ENCODE data around the gene HOXD11. TPM values are rescaled to one million over a fixed set of nuclear protein-coding genes. Genes with fewer than 3 reads are reported as not detected.

The HOXD11 gene
- total RNA-seq, 2 experiments from 2014 or later: not detected

DNA sequence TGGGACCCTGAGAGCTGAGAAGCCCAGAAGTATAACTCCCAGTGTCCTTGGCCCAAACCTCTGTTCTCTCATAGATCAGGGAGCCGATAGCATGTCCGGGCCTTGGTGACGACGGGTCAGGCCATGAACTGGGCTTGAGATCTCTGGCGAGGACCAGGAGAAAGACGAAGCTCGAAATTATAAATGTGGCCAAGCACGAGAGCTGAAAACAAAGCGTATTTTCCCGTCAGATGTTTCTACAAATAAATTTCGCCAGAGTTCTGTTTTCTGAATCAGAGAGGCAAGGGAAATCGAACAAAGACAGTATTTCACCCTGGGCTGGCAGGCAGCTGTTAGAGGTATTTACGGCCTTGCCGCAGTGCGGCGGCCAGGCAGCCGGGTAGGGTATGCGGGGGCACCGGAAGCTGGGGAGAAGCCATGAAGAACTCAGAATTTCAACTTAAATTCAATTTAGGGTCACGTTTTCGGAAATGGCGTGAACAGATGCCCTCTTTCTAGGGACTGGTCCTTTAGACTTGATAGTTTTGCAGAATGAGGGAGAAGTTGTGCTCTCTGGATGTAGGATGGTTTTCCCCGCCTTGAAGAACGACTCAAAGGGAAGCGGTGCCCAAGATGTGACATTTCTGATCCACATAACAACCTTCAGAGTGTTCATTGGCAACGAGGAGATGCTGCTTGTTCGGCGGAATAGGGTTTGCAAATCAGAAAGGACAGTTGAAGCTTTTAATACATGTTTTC, 32.0 kb downstream of the HOXD11 start:
- DNase-seq (no peak), ATAC-seq (no peak)
- H3K9me3 Mint-ChIP-seq (ENCODE audit: low read depth): peaks cover 3% of the 10 kb centered on the region
- H3K27ac Mint-ChIP-seq: no peak overlapping the region
- peak overlapping the region; percentile 24 for H3K4me3 Mint-ChIP-seq
- H3K27me3 Mint-ChIP-seq: peaks cover 79% of the 10 kb centered on the region
- peaks cover 21% of the 10 kb centered on the region for H3K4me1 Mint-ChIP-seq
- POLR2A ChIA-PET: no interaction called here
- H3K36me3 Mint-ChIP-seq (ENCODE audit: low read depth): no peaks in the 10 kb centered on the region
- intact Hi-C loops (cut with DNase I, micrococcal nuclease): loop anchor here in 1 of 2 experiments (5.0 kb wide), 1 partner anchor 33 kb away; no protein-coding TSS in a partner anchor
- CTCF ChIA-PET: interaction anchor here (0.5 to 3.7 kb wide), 14 partner anchors 8 to 1009 kb away, joined by 3 to 59 read pairs (median 4); partner anchors contain the start of gene HOXD4

- DNase-seq (no peak), ATAC-seq (no peak)
- intact Hi-C loops (cut with DNase I, micrococcal nuclease): loop anchor here (1.0 to 5.0 kb wide), 7 partner anchors 32 to 1007 kb away; no protein-coding TSS in a partner anchor
- peaks cover 21% of the 10 kb centered on the region for H3K4me1 Mint-ChIP-seq
- ChIA-PET POLR2A (interaction anchor here (0.6 kb wide), 1 partner anchor 308 kb away, joined by 3 read pairs; no protein-coding TSS in a partner anchor), CTCF (interaction anchor here (0.5 to 3.7 kb wide), 24 partner anchors 8 to 1009 kb away, joined by 3 to 59 read pairs (median 5); partner anchors contain the start of gene HOXD4)
- no peak overlapping the region for H3K27ac Mint-ChIP-seq
- no peak overlapping the region for H3K4me3 Mint-ChIP-seq
- peaks cover 3% of the 10 kb centered on the region for H3K9me3 Mint-ChIP-seq (ENCODE audit: low read depth)
- H3K36me3 Mint-ChIP-seq (ENCODE audit: low read depth): no peaks in the 10 kb centered on the region
- H3K27me3 Mint-ChIP-seq: peaks cover 78% of the 10 kb centered on the region
Observed at GRCh38 chr2:176139661-176140512, 32.8 kb downstream of the HOXD11 start.

GRCh38 chr2:176140513-176141317, 33.6 kb downstream of the HOXD11 start:
- POLR2A ChIA-PET: interaction anchor here (0.6 kb wide), 1 partner anchor 308 kb away, joined by 3 read pairs; no protein-coding TSS in a partner anchor
- intact Hi-C loops (cut with DNase I, micrococcal nuclease): loop anchor here (1.0 to 5.0 kb wide), 6 partner anchors 315 to 1007 kb away; no protein-coding TSS in a partner anchor
- Mint-ChIP-seq H3K4me3 (no peak overlapping the region), H3K27me3 (peaks cover 77% of the 10 kb centered on the region), H3K27ac (no peak overlapping the region), H3K9me3 (ENCODE audit: low read depth) (peaks cover 3% of the 10 kb centered on the region), H3K4me1 (peaks cover 17% of the 10 kb centered on the region), H3K36me3 (ENCODE audit: low read depth) (no peaks in the 10 kb centered on the region)
- CTCF ChIA-PET: interaction anchor here (0.6 to 3.7 kb wide), 24 partner anchors 9 to 1008 kb away, joined by 3 to 59 read pairs (median 6); partner anchors contain the start of gene HOXD4
- peak; percentile 85 for DNase-seq
- ATAC-seq: peak; percentile 93

DNA sequence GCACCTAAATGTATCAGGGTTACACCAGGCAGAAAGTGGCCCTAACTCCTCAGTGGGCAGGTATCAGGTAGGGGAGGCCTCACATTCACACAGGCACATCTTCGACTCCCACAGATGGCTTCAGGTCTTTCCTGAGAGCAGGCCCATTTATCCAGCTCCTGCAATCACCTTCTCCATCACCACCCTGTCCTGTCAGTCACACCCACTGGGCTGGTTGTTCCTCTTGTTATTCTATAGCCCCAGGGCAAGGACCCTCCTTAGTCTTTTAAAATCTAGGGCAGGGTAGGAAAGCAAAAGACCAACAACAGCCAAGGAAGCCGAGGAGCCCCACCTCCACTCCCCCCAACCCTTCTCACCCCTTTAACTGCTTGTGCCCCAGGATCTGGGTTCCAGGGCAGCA, 35.2 kb downstream of the HOXD11 start:
- ChIA-PET CTCF (interaction anchor here (3.0 kb wide), 1 partner anchor 510 kb away, joined by 12 read pairs; no protein-coding TSS in a partner anchor), POLR2A (no interaction called here)
- peaks cover 3% of the 10 kb centered on the region for H3K9me3 Mint-ChIP-seq (ENCODE audit: low read depth)
- peaks cover 10% of the 10 kb centered on the region for H3K4me1 Mint-ChIP-seq
- no peaks in the 10 kb centered on the region for H3K36me3 Mint-ChIP-seq (ENCODE audit: low read depth)
- DNase-seq (no peak), ATAC-seq (no peak)
- H3K4me3 Mint-ChIP-seq: no peak overlapping the region
- no peak overlapping the region for H3K27ac Mint-ChIP-seq
- peaks cover 80% of the 10 kb centered on the region for H3K27me3 Mint-ChIP-seq
- intact Hi-C loops (cut with DNase I, micrococcal nuclease): loop anchor here in 1 of 2 experiments (5.0 kb wide), 2 partner anchors 675 to 1005 kb away; no protein-coding TSS in a partner anchor

DNA sequence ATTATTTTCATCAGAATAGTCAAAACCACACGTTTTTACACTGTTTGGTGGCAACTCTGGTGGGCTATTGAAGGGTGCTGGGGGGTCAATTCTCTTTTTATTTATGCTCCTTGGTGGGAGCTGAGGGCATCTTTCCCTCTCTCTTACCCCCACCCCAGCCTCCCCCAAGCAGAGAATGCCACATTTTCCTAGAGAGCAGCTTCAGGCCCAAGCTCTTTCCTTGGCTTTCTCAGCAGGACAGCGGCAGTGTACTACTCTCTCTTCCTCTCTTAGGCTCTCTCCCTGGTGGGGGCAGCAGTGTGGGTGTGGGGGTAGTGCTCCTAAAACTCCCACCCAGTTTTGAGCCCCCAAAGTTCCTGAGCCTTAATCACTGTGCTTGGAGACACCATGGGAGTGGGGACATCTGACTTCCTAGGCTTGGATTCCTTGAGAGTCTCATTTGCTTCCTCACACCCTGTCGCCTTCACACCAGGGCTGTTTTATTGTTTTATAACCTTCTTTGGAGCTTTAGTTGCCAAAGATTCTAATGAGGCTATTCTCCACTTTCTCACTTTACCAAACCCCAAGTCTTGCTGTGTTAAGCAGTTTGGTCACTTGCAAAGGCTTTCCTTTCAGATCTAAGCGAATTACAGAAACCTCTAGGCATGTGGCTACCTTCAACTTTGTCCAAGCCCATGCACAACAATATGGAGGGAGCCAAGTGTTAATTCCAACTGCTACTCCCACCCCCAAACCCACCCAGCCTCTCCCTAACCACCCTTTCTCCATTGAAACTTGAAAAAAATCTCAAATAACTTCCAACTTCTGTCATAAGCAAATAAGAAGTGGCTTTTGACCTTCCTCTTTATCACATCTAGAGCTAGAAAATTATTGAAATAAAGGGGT, 38.2 kb downstream of the HOXD11 start:
- CTCF ChIA-PET: interaction anchor here (0.5 to 3.0 kb wide), 8 partner anchors 8 to 507 kb away, joined by 3 to 12 read pairs (median 4); partner anchors contain the start of gene HOXD8
- Mint-ChIP-seq H3K27me3 (peaks cover 82% of the 10 kb centered on the region), H3K4me1 (peaks cover 5% of the 10 kb centered on the region), H3K27ac (no peak overlapping the region), H3K36me3 (ENCODE audit: low read depth) (no peaks in the 10 kb centered on the region), H3K4me3 (no peak overlapping the region), H3K9me3 (ENCODE audit: low read depth) (no peaks in the 10 kb centered on the region)
- intact Hi-C loops (cut with DNase I, micrococcal nuclease): no loop called here
- POLR2A ChIA-PET: interaction anchor here (0.6 kb wide), 1 partner anchor 27 kb away, joined by 4 read pairs; no protein-coding TSS in a partner anchor
- DNase-seq (no peak), ATAC-seq (no peak)

- intact Hi-C loops (cut with DNase I, micrococcal nuclease): no loop called here
- DNase-seq (no peak), ATAC-seq (no peak)
- Mint-ChIP-seq H3K36me3 (ENCODE audit: low read depth) (no peaks in the 10 kb centered on the region), H3K4me1 (peaks cover 6% of the 10 kb centered on the region), H3K9me3 (ENCODE audit: low read depth) (no peaks in the 10 kb centered on the region), H3K4me3 (no peak overlapping the region), H3K27ac (no peak overlapping the region), H3K27me3 (peaks cover 87% of the 10 kb centered on the region)
- ChIA-PET CTCF (interaction anchor here (0.5 to 2.6 kb wide), 3 partner anchors 11 to 19 kb away, joined by 3 to 9 read pairs (median 8); no protein-coding TSS in a partner anchor), POLR2A (no interaction called here)
Observed at GRCh38 chr2:176146101-176146500, 39.0 kb downstream of the HOXD11 start.

DNA sequence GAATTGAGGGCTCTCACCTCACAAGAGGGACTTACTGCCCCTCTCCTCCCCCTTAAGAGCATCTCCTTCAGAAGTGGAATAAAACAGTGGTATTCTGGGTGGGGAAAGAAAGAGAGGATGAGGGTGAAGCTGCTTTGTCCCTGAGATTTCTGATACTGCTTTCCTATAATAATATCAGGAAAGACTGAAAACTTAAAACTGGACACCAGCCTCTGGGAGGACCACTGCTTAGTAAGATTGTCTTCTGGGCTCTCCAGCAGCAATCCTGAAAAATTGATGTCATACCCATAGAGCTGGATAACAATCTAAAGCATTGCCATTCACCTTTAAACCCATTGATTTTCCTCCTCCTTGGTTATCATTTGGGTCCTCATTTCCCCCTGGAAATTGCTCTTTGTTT, 39.6 kb downstream of the HOXD11 start:
- no peak overlapping the region for H3K4me3 Mint-ChIP-seq
- H3K27me3 Mint-ChIP-seq: peaks cover 86% of the 10 kb centered on the region
- ChIA-PET POLR2A (no interaction called here), CTCF (interaction anchor here (0.6 to 2.6 kb wide), 2 partner anchors 20 to 1143 kb away, joined by 3 to 9 read pairs; no protein-coding TSS in a partner anchor)
- intact Hi-C loops (cut with DNase I, micrococcal nuclease): no loop called here
- ATAC-seq (no peak), DNase-seq (no peak)
- no peaks in the 10 kb centered on the region for H3K36me3 Mint-ChIP-seq (ENCODE audit: low read depth)
- H3K4me1 Mint-ChIP-seq: peaks cover 6% of the 10 kb centered on the region
- H3K27ac Mint-ChIP-seq: no peak overlapping the region
- H3K9me3 Mint-ChIP-seq (ENCODE audit: low read depth): no peaks in the 10 kb centered on the region

GRCh38 chr2:176147210-176147799, 40.2 kb downstream of the HOXD11 start:
- peaks cover 6% of the 10 kb centered on the region for H3K4me1 Mint-ChIP-seq
- H3K4me3 Mint-ChIP-seq: no peak overlapping the region
- ChIA-PET CTCF (interaction anchor here (0.6 to 2.6 kb wide), 3 partner anchors 21 to 1142 kb away, joined by 3 to 9 read pairs (median 3); no protein-coding TSS in a partner anchor), POLR2A (no interaction called here)
- H3K9me3 Mint-ChIP-seq (ENCODE audit: low read depth): no peaks in the 10 kb centered on the region
- no peak overlapping the region for H3K27ac Mint-ChIP-seq
- DNase-seq (no peak), ATAC-seq (no peak)
- H3K36me3 Mint-ChIP-seq (ENCODE audit: low read depth): no peaks in the 10 kb centered on the region
- H3K27me3 Mint-ChIP-seq: peaks cover 81% of the 10 kb centered on the region
- intact Hi-C loops (cut with DNase I, micrococcal nuclease): no loop called here

DNA sequence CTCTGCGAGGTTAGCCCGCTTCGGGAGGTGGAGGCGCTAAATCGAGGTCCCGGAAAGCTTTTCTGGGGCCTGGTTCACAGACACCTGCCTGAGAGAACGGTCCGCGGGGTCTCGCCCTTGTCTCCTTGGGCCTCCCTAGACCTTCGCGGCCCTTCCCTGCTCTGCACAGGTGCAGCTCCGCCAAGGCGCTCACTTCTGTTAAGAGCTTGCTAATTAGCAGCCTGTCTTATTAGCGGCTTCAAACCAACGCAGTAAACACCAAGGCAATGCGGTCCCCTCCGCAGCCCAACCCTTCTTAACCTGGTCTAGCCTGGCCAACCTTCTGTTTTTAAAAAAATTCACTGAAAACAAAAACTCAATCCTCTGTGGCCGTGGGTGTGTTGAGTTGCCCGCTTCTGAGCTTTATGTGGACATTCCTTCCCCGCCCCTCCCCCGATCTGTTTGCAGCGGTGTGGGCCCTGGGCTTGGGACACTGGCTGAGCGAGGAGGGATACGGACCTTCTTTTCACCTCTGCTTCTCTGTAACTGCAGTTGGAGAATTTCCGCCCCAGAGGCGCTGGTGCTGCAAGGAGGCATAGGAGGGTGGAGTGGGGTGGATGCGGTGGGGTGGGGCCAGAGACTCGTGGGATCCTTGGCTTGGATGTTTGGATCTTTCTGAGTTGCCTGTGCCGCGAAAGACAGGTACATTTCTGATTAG, 40.9 kb downstream of the HOXD11 start:
- peaks cover 6% of the 10 kb centered on the region for H3K4me1 Mint-ChIP-seq
- ChIA-PET POLR2A (no interaction called here), CTCF (interaction anchor here (0.6 to 2.6 kb wide), 2 partner anchors 21 to 42 kb away, joined by 3 to 9 read pairs; no protein-coding TSS in a partner anchor)
- intact Hi-C loops (cut with DNase I, micrococcal nuclease): no loop called here
- H3K27me3 Mint-ChIP-seq: peaks cover 83% of the 10 kb centered on the region
- no peaks in the 10 kb centered on the region for H3K9me3 Mint-ChIP-seq (ENCODE audit: low read depth)
- no peaks in the 10 kb centered on the region for H3K36me3 Mint-ChIP-seq (ENCODE audit: low read depth)
- ATAC-seq: no peak
- H3K4me3 Mint-ChIP-seq: no peak overlapping the region
- DNase-seq: no peak
- no peak overlapping the region for H3K27ac Mint-ChIP-seq
